Body of pancreas (tissue), 4 donors: ENCODE measurements around the gene LHX3.

Experiments
- POLR2A ChIP-seq, 3 donors: fragments of 450-650 bp; IDR thresholded peaks; one replicate each; pipeline ENCODE4 v1.6.1; 2016; ENCODE audit warnings: antibody characterized with exemption in 3 of 3, mild to moderate bottlenecking in 2 of 3
- TF ChIP-seq, protein P1 (sequence below), 7 experiments: fragments of 450-650 bp in 4 of 7; fragments of 200-600 bp in 3 of 7; sonication (generic) in 3 of 7; IDR thresholded peaks; one replicate each; pipeline ENCODE4 v1.5.1; 2016 to 2019; ENCODE audit warnings: antibody characterized with exemption in 7 of 7

DNA sequence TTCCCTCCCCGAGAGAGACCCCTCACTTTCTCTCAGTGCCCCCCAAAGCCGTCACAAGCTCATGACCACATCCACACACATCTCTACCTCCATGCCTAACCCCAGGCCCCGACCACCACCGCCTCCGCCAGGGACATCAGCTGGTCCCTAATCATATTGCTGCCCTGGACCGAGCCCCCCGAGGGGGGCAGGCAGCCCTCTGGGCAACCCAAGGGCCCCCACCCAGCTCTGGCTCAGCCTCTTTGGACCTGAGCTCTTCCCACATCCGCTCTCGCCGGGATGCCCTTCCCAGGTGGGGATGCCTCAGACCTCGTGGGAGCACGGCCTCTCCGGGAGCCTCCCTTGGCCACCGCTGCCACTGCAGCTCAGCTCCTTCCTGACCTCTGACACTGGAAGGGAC is 18.5 kb downstream of the LHX3 start:
- TF ChIP-seq, protein P1, sequence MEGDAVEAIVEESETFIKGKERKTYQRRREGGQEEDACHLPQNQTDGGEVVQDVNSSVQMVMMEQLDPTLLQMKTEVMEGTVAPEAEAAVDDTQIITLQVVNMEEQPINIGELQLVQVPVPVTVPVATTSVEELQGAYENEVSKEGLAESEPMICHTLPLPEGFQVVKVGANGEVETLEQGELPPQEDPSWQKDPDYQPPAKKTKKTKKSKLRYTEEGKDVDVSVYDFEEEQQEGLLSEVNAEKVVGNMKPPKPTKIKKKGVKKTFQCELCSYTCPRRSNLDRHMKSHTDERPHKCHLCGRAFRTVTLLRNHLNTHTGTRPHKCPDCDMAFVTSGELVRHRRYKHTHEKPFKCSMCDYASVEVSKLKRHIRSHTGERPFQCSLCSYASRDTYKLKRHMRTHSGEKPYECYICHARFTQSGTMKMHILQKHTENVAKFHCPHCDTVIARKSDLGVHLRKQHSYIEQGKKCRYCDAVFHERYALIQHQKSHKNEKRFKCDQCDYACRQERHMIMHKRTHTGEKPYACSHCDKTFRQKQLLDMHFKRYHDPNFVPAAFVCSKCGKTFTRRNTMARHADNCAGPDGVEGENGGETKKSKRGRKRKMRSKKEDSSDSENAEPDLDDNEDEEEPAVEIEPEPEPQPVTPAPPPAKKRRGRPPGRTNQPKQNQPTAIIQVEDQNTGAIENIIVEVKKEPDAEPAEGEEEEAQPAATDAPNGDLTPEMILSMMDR (IDR thresholded peaks at IDR 0.05): no peak
- TF ChIP-seq POLR2A (IDR thresholded peaks at IDR 0.05): no peak
